ENCODE measurements around the gene NUDT8.
A peak's percentile ranks its signal among the peaks of the same experiment; 100 is the strongest.
"Not testable (repeated sequence)": the region's sequence is repeated elsewhere in the genome, so short reads cannot be mapped to it uniquely, and the experiment has no call there.

The NUDT8 gene

DNA sequence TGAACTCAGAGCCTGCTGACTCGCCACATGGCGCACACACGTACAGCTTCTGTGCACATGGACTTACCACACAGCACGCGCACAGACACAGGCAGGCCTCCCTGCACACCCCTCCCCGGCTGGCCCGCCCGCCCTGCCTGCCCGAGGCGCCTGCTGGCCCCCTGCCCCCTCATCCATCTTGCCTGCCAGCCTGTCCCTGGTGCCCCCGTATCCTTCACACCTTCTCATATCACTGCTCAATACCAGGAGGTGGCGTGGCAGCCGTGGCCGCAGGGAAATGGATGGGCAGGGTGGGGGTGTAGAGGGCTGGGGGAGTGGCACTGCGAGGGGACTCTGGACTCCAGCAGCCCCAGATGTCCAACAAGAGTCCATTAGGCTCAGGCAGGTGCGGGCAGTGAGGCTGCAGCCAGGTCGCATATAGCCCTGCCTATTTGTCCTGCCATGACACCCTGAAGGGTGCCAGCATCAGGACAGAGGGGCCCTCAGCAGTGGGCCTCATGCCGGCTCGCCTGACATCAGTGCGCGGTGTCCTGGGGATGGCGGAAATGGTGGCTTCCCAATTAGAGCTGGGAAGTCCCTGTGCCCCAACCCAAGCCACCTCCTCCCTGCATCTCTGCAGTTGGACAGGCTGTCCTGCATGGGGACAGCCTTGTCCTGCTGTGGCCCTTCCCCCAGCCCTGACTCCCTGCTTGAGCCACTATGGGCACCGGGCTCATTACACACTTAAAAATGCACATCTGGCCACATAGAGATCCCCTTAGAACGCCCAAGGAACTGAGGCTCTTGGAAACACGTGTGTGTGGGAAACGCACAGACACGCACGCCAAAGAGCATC is 11.8 kb upstream of the NUDT8 start:
- DNase-seq, result no peak

DNA sequence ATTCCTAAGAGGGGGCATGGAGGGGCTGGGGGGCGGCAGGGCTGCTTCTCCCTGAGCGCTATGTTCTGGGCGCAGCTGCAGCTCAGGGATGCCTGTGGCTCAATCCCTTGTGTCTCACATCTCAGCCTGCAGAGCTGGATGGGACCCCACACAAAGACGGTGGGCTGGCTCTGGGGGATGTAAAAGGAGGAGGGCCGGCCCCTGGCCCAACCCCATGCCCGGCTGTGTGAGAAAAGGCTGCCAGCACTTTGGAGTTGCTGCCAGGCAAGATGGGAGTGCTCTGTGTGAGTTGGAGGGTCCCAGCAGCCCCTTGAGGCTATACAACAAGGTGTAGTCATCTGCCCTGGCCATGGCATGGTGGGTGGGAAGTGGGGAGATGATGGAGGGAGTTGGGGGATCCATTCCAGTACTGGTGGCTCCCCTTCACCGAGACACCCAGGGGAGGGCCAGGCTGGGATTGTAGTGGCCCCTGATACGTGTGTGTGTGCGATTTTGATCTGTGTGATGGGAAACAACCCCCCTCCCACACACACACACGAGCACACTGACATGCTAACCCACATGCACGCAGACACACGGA is 11.1 kb upstream of the NUDT8 start:
- DNase-seq, result no peak

DNA sequence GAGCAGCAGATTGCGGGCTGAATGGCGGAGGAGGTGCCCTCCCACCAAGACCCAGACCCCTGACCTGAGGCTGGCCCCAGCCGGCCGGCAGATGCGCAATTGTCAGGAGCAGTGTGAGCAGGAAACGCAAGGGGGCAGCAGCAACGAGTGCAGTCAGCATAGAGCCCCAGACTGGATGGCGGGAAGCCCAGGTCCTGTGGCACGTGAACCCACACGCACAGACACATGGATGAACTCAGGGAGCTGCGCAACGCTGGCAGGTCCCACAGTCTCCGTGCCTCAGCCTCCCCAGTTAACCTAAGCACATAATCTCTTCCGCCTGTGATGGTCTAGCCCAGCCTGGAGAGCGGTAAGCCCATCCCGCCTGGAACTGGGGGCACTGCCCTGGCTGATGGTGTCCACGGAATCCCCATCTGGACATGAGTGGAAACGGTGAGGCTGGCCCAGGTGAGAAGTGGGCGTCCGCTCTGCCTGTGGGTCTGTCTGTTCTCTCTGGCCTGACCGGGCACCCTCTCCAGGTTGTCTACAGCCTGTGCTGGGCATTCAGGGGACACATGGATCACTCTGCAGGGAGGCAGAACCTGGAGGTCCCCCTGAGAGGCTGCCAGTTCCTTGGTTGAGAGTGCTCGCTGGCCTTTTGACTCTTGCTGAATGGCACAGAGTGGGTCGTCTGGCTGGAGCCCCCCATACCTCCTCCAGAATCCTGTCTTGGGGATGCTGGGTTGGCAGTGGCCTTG is 10.5 kb upstream of the NUDT8 start:
- DNase-seq, result peak; percentile 55

GRCh38 chr11:67639438-67639859 is 9.7 kb upstream of the NUDT8 start, which contains the start of gene TBX10:
Gene TBX10 (minus strand): TSS chr11:67639763. CDS start chr11:67639472, 291 bp downstream.
- DNase-seq, result no peak

GRCh38 chr11:67638535-67639437 is 9.0 kb upstream of the NUDT8 start:
- no peak for DNase-seq

DNA sequence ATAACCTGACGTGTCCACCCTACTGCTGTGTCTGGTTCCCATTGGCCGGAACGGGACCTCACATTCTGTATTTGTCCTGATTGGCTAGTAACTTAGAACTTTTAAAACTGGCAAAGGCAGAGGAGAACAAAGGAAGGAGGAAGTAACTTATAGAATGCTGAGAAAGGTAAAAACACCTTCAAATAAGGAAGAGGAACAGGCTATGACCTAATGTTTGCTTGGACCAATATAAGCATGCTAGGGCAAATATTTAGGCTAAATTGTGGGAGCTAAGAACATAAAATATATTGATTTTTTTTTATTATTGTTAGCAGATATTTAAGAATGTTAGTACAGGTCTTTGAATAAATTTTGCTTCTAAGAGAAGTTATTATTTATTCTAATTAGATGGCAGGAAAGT is 7.7 kb upstream of the NUDT8 start:
- DNase-seq, result not testable (repeated sequence)

- no peak for DNase-seq
Measured at GRCh38 chr11:67636962-67637361, 7.2 kb upstream of the NUDT8 start.

GRCh38 chr11:67635231-67635521 is 5.4 kb upstream of the NUDT8 start:
- no peak for DNase-seq

GRCh38 chr11:67634366-67635230 is 4.9 kb upstream of the NUDT8 start:
- DNase-seq, result no peak

DNA sequence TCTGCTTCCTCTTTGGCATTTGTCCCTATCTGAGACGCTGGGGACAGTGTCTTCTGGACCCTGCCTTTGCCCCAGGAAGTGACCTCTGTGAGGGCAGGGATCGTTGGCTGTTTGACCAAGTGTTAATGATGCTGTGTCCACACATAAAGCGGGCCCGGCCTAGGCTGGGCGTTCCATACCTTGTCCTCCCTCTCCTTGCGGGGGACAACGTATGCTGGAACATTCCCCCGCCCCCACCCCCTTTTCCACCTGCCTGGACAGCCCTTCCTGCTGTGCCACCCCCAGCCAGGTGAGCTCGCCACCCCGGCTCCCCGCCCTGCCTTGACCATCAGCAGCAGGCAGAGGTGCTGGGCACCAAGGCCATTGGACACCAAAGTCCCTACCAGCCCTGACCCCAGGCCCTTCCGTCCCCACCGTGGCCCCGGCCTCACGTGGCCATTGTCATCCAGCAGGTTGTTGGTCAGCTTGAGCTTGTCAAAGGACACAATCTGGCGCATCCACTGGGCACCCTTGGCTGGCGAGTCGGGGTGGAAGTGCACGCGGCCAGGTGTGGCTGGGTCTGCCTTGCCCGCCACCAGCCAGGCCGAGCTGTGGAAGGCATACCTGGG is 4.1 kb upstream of the NUDT8 start:
- no peak for DNase-seq

DNA sequence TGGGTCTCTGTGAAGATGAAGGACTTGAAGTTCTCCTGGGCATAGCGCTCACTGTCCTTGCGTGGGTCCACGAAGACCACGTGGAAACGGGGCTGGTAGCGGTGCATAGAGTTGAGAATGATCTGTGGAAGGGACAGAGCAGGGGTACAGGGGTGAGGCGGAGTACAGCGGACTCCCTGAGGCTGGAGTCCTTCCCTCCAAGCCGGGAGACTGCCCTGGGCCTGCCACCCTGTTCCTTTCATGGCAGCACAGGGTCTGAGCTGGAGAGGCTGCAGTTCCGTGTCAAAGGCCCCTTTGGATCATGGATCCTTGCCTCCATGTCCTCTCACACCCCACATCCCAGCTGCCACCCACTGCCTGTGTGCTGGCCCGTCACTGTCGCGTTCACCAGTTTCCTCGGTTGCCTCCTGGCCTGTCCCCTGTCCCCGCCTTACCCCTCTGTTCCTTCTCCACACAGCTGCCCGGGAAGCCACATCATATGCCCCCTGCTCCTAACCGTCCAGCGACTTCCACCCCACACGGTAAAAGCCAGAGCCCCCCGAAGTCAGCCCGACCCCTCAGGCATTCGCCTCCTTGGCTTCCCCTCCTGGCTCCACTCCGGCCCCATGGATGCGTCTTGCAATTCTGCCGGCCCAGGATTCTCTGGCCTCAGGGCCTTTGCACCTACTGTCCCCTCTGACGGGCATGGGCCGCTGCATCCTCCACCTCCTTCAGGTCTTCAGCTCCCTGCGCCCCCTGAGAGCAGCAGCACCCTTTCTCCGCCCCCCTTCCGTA is 3.4 kb upstream of the NUDT8 start:
- no peak for DNase-seq

GRCh38 chr11:67632175-67632981 is 2.6 kb upstream of the NUDT8 start:
- DNase-seq, result no peak

DNA sequence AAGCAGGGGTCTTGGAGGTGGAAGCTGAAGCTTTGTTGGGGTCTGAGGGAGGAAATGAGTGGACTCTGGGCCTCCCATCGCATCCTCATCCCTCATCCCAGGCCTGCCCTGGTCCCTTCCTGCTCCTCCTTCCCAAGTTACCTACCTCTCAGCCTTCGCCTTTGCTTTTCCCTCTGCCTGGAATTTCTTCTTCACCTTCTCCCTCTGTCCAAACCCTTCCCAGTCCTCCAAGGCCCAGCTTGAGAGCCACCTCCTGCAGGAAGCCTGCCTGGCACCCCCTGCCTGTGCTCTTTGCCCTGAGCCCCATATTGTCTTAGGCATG is 2.1 kb upstream of the NUDT8 start:
- no peak for DNase-seq

GRCh38 chr11:67631411-67631810 is 1.7 kb upstream of the NUDT8 start:
- DNase-seq, result no peak

- no peak for DNase-seq
Measured at GRCh38 chr11:67630943-67631331, 1.2 kb upstream of the NUDT8 start.

GRCh38 chr11:67630228-67630942 is 648 bp upstream of the NUDT8 start:
- DNase-seq, result peak; percentile 97

GRCh38 chr11:67628710-67629385 is 889 bp downstream of the NUDT8 start:
- DNase-seq, result no peak

GRCh38 chr11:67627812-67628624 is 1.7 kb downstream of the NUDT8 start:
- DNase-seq, result no peak
